ENCODE results near the gene AUTS2.

AUTS2 gene

DNA sequence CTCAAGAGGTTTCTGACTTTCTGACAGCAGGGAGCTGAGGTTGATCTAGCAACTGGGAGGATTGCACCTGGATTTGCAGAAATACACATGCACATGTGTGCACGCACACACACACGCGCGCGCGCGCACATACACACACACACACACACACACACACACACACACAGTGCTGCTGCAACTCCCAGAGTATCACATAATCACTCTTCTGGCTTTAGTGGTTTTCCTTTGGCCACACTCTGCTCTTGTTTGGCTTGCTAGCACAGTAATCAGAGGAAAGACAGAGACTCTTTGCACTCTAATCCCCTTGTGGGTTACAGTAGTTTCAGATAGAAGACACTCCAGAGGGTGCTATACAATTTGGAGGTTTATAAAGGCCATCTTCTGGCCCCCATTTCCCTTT is 705.0 kb downstream of the AUTS2 start:
- Histone ChIP-seq H3K27me3 (ENCODE audit: insufficient read depth, insufficient read length) (no peaks in the 10 kb centered on the region), H3K9me3 (ENCODE audit: insufficient read depth, low read length) (no peaks in the 10 kb centered on the region), H3K4me3 (ENCODE audit: insufficient read length, low read depth) (no peak overlapping the region), H3K9ac (ENCODE audit: insufficient read length, low read depth) (no peak overlapping the region), H3K36me3 (ENCODE audit: insufficient read depth, insufficient read length, low read length) (no peaks in the 10 kb centered on the region), H3K4me1 (ENCODE audit: insufficient read depth, insufficient read length) (peaks cover 2% of the 10 kb centered on the region)
- DNase-seq (ENCODE audit: low read depth, low spot score): no peak
- TF ChIP-seq SUZ12 (IDR thresholded peaks at IDR 0.05; ENCODE audit: extremely low read depth, insufficient read depth, insufficient read length): no peak
- no peak for TF ChIP-seq ZNF274 (IDR thresholded peaks at IDR 0.05; ENCODE audit: low read depth, low read length)
- no peak for TF ChIP-seq YY1 (IDR thresholded peaks at IDR 0.05; ENCODE audit: insufficient read depth, insufficient read length)

DNA sequence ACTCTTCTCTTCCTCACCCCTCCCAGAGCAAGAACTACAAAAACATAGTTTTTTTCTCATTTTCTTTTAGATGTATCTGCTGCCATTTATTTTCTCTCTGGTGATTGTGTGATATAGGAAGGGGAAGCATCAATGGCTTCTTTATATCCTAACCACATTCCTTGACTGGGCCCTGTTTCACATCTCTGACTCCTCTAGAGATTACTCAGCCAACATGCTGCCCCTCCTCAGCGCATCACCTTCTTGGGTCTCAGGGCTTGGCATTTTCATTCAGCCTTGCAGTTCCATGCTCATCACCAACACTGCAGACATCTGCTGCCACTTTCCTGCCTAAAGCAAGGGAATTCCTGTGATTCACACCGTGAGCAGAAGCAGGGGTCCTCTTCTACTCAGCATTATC is 705.5 kb downstream of the AUTS2 start:
- Histone ChIP-seq H3K36me3 (ENCODE audit: insufficient read depth, insufficient read length, low read length) (no peaks in the 10 kb centered on the region), H3K4me1 (ENCODE audit: insufficient read depth, insufficient read length) (peaks cover 2% of the 10 kb centered on the region), H3K9ac (ENCODE audit: insufficient read length, low read depth) (no peak overlapping the region), H3K4me3 (ENCODE audit: insufficient read length, low read depth) (no peak overlapping the region), H3K27me3 (ENCODE audit: insufficient read depth, insufficient read length) (no peaks in the 10 kb centered on the region), H3K9me3 (ENCODE audit: insufficient read depth, low read length) (no peaks in the 10 kb centered on the region)
- TF ChIP-seq ZNF274 (IDR thresholded peaks at IDR 0.05; ENCODE audit: low read depth, low read length): no peak
- no peak for TF ChIP-seq YY1 (IDR thresholded peaks at IDR 0.05; ENCODE audit: insufficient read depth, insufficient read length)
- no peak for TF ChIP-seq SUZ12 (IDR thresholded peaks at IDR 0.05; ENCODE audit: extremely low read depth, insufficient read depth, insufficient read length)
- no peak for DNase-seq (ENCODE audit: low read depth, low spot score)

DNA sequence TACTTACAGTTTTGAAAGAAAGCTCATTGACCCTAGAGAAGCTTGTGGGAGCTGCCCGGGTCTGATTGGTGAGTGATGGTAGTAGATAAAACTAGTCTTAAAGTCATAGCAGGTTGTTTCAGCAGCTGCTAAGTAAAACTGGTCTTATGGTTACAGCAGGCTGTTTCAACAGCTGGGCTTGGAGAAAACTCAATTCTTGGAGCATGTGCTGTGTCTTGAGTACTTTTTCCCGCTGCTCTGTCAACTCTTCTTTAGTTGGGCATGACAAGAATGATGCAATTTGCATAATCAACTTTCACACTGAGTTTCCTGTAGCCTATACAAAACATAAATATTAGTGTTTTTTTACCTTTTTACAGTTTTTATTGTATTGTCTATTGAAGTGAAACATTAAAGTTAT is 707.9 kb downstream of the AUTS2 start:
- no peaks in the 10 kb centered on the region for H3K36me3 ChIP-seq (ENCODE audit: insufficient read depth, insufficient read length, low read length)
- H3K4me1 ChIP-seq (ENCODE audit: insufficient read depth, insufficient read length): peaks cover 2% of the 10 kb centered on the region
- TF ChIP-seq SUZ12 (IDR thresholded peaks at IDR 0.05; ENCODE audit: extremely low read depth, insufficient read depth, insufficient read length): no peak
- no peak for TF ChIP-seq ZNF274 (IDR thresholded peaks at IDR 0.05; ENCODE audit: low read depth, low read length)
- TF ChIP-seq YY1 (IDR thresholded peaks at IDR 0.05; ENCODE audit: insufficient read depth, insufficient read length): no peak
- H3K9me3 ChIP-seq (ENCODE audit: insufficient read depth, low read length): no peaks in the 10 kb centered on the region
- no peak overlapping the region for H3K4me3 ChIP-seq (ENCODE audit: insufficient read length, low read depth)
- H3K27me3 ChIP-seq (ENCODE audit: insufficient read depth, insufficient read length): no peaks in the 10 kb centered on the region
- no peak overlapping the region for H3K9ac ChIP-seq (ENCODE audit: insufficient read length, low read depth)
- no peak for DNase-seq (ENCODE audit: low read depth, low spot score)

DNA sequence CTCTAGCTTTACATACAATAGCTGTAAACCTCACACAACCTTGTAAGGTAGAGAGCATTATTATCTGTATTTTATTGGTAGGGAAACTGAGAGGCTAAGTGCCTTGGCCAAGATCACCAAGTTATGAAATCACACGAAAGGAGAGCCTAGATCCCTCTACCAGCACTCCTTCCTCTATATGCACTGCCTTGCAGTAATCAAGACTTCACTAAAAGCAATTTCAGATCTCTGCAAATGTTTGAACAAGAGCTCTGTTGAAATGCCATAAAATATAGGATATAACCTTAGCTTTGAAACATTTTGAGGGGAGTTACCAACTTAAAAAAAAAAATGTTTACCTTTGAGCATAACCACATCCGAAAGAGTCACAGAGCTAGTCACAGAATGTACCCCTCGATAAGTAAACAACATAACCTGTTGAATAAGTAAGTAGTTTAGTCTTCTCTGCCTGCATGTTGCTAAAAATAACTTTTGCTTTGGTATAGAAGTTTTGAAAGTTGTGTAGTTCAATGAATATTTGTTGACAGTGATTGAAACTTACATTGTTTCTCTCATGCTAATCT is 709.4 kb downstream of the AUTS2 start:
- H3K9me3 ChIP-seq (ENCODE audit: insufficient read depth, low read length): no peaks in the 10 kb centered on the region

DNA sequence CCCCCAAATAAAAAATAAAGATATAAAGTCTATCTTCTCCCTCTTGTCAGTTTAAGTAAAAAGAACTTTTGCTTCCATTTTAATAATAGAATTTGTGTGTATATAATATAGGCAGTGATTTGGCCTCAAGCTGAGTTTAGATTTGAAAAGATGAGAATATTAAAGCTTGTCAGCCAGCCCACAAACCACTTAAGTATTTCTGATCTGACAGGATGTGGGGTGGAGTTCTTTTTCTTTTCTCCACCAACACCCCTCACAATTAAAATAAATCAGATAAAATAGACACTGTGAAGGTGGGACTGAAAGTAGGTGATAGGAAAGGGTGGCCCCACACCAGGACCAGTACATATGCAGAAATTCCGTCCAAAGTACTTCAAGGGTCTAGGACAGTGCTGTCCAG is 714.1 kb downstream of the AUTS2 start:
- TF ChIP-seq ZNF274 (IDR thresholded peaks at IDR 0.05; ENCODE audit: low read depth, low read length): no peak
- TF ChIP-seq SUZ12 (IDR thresholded peaks at IDR 0.05; ENCODE audit: extremely low read depth, insufficient read depth, insufficient read length): no peak
- TF ChIP-seq YY1 (IDR thresholded peaks at IDR 0.05; ENCODE audit: insufficient read depth, insufficient read length): no peak
- Histone ChIP-seq H3K9me3 (ENCODE audit: insufficient read depth, low read length) (no peaks in the 10 kb centered on the region), H3K4me3 (ENCODE audit: insufficient read length, low read depth) (no peak overlapping the region), H3K4me1 (ENCODE audit: insufficient read depth, insufficient read length) (no peaks in the 10 kb centered on the region), H3K9ac (ENCODE audit: insufficient read length, low read depth) (no peak overlapping the region), H3K27me3 (ENCODE audit: insufficient read depth, insufficient read length) (no peaks in the 10 kb centered on the region), H3K36me3 (ENCODE audit: insufficient read depth, insufficient read length, low read length) (no peaks in the 10 kb centered on the region)
- no peak for DNase-seq (ENCODE audit: low read depth, low spot score)

More for the DNA sequence above, 709.4 kb downstream of the AUTS2 start:
- Histone ChIP-seq H3K9ac (ENCODE audit: insufficient read length, low read depth) (no peak overlapping the region), H3K4me1 (ENCODE audit: insufficient read depth, insufficient read length) (peaks cover 2% of the 10 kb centered on the region), H3K4me3 (ENCODE audit: insufficient read length, low read depth) (no peak overlapping the region), H3K36me3 (ENCODE audit: insufficient read depth, insufficient read length, low read length) (no peaks in the 10 kb centered on the region), H3K27me3 (ENCODE audit: insufficient read depth, insufficient read length) (no peaks in the 10 kb centered on the region)
- no peak for DNase-seq (ENCODE audit: low read depth, low spot score)
- TF ChIP-seq ZNF274 (IDR thresholded peaks at IDR 0.05; ENCODE audit: low read depth, low read length): no peak
- TF ChIP-seq YY1 (IDR thresholded peaks at IDR 0.05; ENCODE audit: insufficient read depth, insufficient read length): no peak
- TF ChIP-seq SUZ12 (IDR thresholded peaks at IDR 0.05; ENCODE audit: extremely low read depth, insufficient read depth, insufficient read length): no peak

DNA sequence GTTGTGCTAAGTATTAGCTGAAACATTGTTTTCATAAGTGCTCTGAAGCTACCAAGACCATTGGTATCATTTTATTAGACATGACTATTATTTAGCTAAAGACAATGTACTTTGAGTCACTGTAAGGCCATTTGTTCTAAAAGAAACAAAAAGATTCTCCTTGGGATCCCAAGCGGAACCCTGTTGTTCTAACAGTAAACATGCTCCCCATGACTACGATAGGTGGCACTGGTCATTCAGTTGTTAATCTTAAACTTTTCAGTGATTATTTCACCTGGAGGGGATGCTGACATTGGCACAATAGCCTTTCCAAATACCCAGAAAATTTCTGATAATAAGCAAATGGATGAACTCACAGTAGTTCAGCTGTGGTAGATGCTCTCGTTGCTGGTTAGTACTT is 715.0 kb downstream of the AUTS2 start:
- DNase-seq (ENCODE audit: low read depth, low spot score): no peak
- Histone ChIP-seq H3K9me3 (ENCODE audit: insufficient read depth, low read length) (no peaks in the 10 kb centered on the region), H3K36me3 (ENCODE audit: insufficient read depth, insufficient read length, low read length) (no peaks in the 10 kb centered on the region), H3K4me3 (ENCODE audit: insufficient read length, low read depth) (no peak overlapping the region), H3K9ac (ENCODE audit: insufficient read length, low read depth) (no peak overlapping the region), H3K4me1 (ENCODE audit: insufficient read depth, insufficient read length) (no peaks in the 10 kb centered on the region), H3K27me3 (ENCODE audit: insufficient read depth, insufficient read length) (no peaks in the 10 kb centered on the region)
- TF ChIP-seq YY1 (IDR thresholded peaks at IDR 0.05; ENCODE audit: insufficient read depth, insufficient read length) (no peak), SUZ12 (IDR thresholded peaks at IDR 0.05; ENCODE audit: extremely low read depth, insufficient read depth, insufficient read length) (no peak), ZNF274 (IDR thresholded peaks at IDR 0.05; ENCODE audit: low read depth, low read length) (no peak)

DNA sequence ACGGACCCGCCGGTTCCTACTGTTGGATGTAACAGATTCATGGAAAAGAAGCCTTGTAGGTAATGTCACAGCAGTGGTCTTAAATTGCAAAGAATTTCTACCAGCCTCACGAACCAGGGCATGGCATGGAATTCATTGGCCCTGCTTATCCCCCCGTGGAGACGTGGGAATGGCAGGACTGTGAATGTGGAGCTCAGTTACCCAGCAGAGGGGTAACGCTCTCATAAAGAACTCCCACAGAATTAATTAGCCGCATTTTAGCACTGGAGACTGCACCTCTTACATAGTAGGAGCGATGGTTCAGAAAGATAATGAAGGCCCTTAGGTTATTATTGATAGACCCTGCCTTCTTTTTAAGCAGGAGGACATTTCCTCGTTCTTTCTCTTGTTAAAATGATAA is 715.4 kb downstream of the AUTS2 start:
- no peaks in the 10 kb centered on the region for H3K36me3 ChIP-seq (ENCODE audit: insufficient read depth, insufficient read length, low read length)
- no peak overlapping the region for H3K4me3 ChIP-seq (ENCODE audit: insufficient read length, low read depth)
- H3K9me3 ChIP-seq (ENCODE audit: insufficient read depth, low read length): no peaks in the 10 kb centered on the region
- TF ChIP-seq YY1 (IDR thresholded peaks at IDR 0.05; ENCODE audit: insufficient read depth, insufficient read length) (no peak), SUZ12 (IDR thresholded peaks at IDR 0.05; ENCODE audit: extremely low read depth, insufficient read depth, insufficient read length) (no peak), ZNF274 (IDR thresholded peaks at IDR 0.05; ENCODE audit: low read depth, low read length) (no peak)
- no peaks in the 10 kb centered on the region for H3K4me1 ChIP-seq (ENCODE audit: insufficient read depth, insufficient read length)
- no peak for DNase-seq (ENCODE audit: low read depth, low spot score)
- H3K27me3 ChIP-seq (ENCODE audit: insufficient read depth, insufficient read length): no peaks in the 10 kb centered on the region
- no peak overlapping the region for H3K9ac ChIP-seq (ENCODE audit: insufficient read length, low read depth)
